Ureter (tissue), 1 donor: ENCODE results near the gene ELMO3. TPM values are rescaled to one million over a fixed set of nuclear protein-coding genes. Genes with fewer than 3 reads are reported as not detected.

Source experiments
- total RNA-seq: library from RNA; stranded (reverse); gene quantifications from one replicate; pipeline ENCODE4 v1.2.4, GENCODE V29; 2023
- donor health status: DM: yes; HTN: yes; CAD: no.

Gene ELMO3
- total RNA-seq, 1 donor from 2014 or later, result 23.5 TPM

Other genes starting within 250 kb of the ELMO3 start
- gene CES3, start 237.9 kb upstream of the ELMO3 start, total RNA-seq, result 0.29 TPM
- gene CES4A, start 210.5 kb upstream of the ELMO3 start, total RNA-seq, result 17.7 TPM
- 53.5 TPM for gene CBFB, start 170.0 kb upstream of the ELMO3 start, total RNA-seq
- 19.4 TPM for gene PHAF1, start 89.2 kb upstream of the ELMO3 start, total RNA-seq
- gene B3GNT9, start 48.1 kb upstream of the ELMO3 start, total RNA-seq, result 14.5 TPM
- 20.5 TPM for gene TRADD, start 39.2 kb upstream of the ELMO3 start, total RNA-seq
- 12.5 TPM for gene FBXL8, start 39.2 kb upstream of the ELMO3 start, total RNA-seq
- 52.0 TPM for gene HSF4, start 34.4 kb upstream of the ELMO3 start, total RNA-seq
- gene NOL3, start 28.6 kb upstream of the ELMO3 start, total RNA-seq, result 26.8 TPM
- gene MATCAP1, start 15.2 kb upstream of the ELMO3 start, total RNA-seq, result 50.7 TPM
- gene EXOC3L1, start 9.0 kb upstream of the ELMO3 start, total RNA-seq, result 5.2 TPM
- 83.0 TPM for gene E2F4, start 7.0 kb upstream of the ELMO3 start, total RNA-seq
- gene TMEM208, start 28.0 kb downstream of the ELMO3 start, total RNA-seq, result 30.9 TPM
- gene FHOD1, start 48.4 kb downstream of the ELMO3 start, total RNA-seq, result 19.1 TPM
- gene SLC9A5, start 49.8 kb downstream of the ELMO3 start, total RNA-seq, result 0.86 TPM
- gene PLEKHG4, start 80.4 kb downstream of the ELMO3 start, total RNA-seq, result 10.3 TPM
- gene KCTD19, start 127.6 kb downstream of the ELMO3 start, total RNA-seq, result not detected
- gene LRRC36, start 127.7 kb downstream of the ELMO3 start, total RNA-seq, result not detected
- 12.5 TPM for gene TPPP3, start 194.4 kb downstream of the ELMO3 start, total RNA-seq
- 14.3 TPM for gene ZDHHC1, start 217.3 kb downstream of the ELMO3 start, total RNA-seq
- 5.6 TPM for gene HSD11B2, start 232.0 kb downstream of the ELMO3 start, total RNA-seq